Measurements from ENCODE around the gene C1QTNF12. TPM values are rescaled to one million over a fixed set of nuclear protein-coding genes. Genes with fewer than 3 reads are reported as not detected.
A peak's percentile ranks its signal among the peaks of the same experiment; 100 is the strongest.

The C1QTNF12 gene, protein sequence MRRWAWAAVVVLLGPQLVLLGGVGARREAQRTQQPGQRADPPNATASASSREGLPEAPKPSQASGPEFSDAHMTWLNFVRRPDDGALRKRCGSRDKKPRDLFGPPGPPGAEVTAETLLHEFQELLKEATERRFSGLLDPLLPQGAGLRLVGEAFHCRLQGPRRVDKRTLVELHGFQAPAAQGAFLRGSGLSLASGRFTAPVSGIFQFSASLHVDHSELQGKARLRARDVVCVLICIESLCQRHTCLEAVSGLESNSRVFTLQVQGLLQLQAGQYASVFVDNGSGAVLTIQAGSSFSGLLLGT
- 1 to 10 TPM in 2 of 4 donors, under 1 TPM in 1, not detected in 1; 0.79 to 3.0 (median 1.7) TPM for total RNA-seq

GRCh38 chr1:1246577-1247340, at the start of gene C1QTNF12:
TSS of gene C1QTNF12 (minus strand) at chr1:1246722. CDS start at chr1:1246690, 32 bp downstream.
- peaks cover 0 to 44% (median 11%) of the 10 kb centered on the region in 4 donors for H3K27me3 ChIP-seq
- TF ChIP-seq POLR2A (IDR thresholded peaks at IDR 0.05) = no peak
- TF ChIP-seq CTCF (IDR thresholded peaks at IDR 0.05) = no peak
- H3K4me1 ChIP-seq = peaks cover 8 to 31% (median 12%) of the 10 kb centered on the region in 3 donors
- intact Hi-C loops (cut with DNase I) = loop anchor here (10.0 kb wide), 1 partner anchor 122 kb away; no protein-coding TSS in a partner anchor
- no peak within 1 kb of the TSS for H3K27ac ChIP-seq
- WGBS, 2 donors = 0% methylated on average over 3 of the region's 74 CpGs; no CpG with 5 or more reads in 1 of the 2 donors
- H3K4me3 ChIP-seq = peak within 1 kb of the TSS in 2 of 4 donors; percentile 28 to 31
- H3K36me3 ChIP-seq = peaks cover 0 to 6% (median 0%) of the 10 kb centered on the region in 3 donors
- DNase-seq = no peak
- H3K9me3 ChIP-seq = no peaks in the 10 kb centered on the region

- H3K27ac ChIP-seq = no peak overlapping the region
- no peaks in the 10 kb centered on the region for H3K9me3 ChIP-seq
- H3K36me3 ChIP-seq = peaks cover 3 to 77% (median 20%) of the 10 kb centered on the region in 3 donors
- TF ChIP-seq POLR2A (IDR thresholded peaks at IDR 0.05) = no peak
- no peak for TF ChIP-seq CTCF (IDR thresholded peaks at IDR 0.05)
- no peak for DNase-seq
- H3K27me3 ChIP-seq = peaks cover 0 to 1% (median 0%) of the 10 kb centered on the region in 4 donors
- peaks cover 9 to 24% (median 11%) of the 10 kb centered on the region in 3 donors for H3K4me1 ChIP-seq
- intact Hi-C loops (cut with DNase I) = loop anchor here (10.0 kb wide), 1 partner anchor 261 kb away; no protein-coding TSS in a partner anchor
- no peak overlapping the region for H3K4me3 ChIP-seq
- WGBS, 2 donors = 92 to 94% methylated on average over 12 to 18 of the region's 35 CpGs
Observed at GRCh38 chr1:1295154-1295923, 48.8 kb upstream of the C1QTNF12 start.

DNA sequence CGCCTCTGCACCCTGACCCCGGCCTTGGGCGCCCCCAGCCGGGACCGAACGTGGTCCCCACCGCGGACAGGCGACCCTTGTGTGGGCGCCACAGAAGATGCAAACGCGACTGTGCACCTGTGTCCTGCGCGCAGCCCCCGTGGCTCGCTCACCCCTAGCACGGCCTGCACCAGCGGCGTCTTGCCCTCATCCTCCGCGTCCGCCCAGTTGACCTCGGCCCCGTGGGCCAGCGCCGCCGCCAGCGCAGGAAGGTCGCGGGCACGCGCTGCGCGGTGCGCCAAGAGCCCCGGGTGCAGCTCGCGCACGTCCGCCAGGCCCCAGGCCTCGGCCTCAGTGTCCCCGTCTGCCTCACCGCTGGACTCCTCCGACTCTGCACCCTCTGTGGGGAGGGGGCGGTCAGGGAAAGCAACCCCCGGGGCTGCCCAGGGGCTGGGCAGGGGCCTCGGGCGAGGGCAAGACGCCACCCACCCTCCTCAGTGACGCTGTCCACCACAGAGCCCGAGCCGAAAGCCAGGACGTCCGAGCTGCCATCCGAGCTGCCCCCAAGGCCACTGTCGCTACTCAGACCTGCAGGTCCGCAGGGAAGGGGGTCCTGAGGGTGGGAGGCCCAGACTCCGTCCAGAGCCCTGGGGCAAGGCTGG, 47.8 kb upstream of the C1QTNF12 start:
- 95% methylated on average over 10 of the region's 58 CpGs; no CpG with 5 or more reads in 1 of the 2 donors for WGBS, 2 donors
- TF ChIP-seq POLR2A (IDR thresholded peaks at IDR 0.05) = no peak
- no peak for TF ChIP-seq CTCF (IDR thresholded peaks at IDR 0.05)
- intact Hi-C loops (cut with DNase I) = loop anchor here (5.0 to 10.0 kb wide), 2 partner anchors 172 to 260 kb away; no protein-coding TSS in a partner anchor
- DNase-seq = no peak
- peaks cover 0 to 5% (median 0%) of the 10 kb centered on the region in 4 donors for H3K27me3 ChIP-seq
- H3K4me3 ChIP-seq = no peak overlapping the region
- no peak overlapping the region for H3K27ac ChIP-seq
- H3K36me3 ChIP-seq = peaks cover 3 to 67% (median 20%) of the 10 kb centered on the region in 3 donors
- no peaks in the 10 kb centered on the region for H3K9me3 ChIP-seq
- peaks cover 9 to 23% (median 11%) of the 10 kb centered on the region in 3 donors for H3K4me1 ChIP-seq

- peaks cover 3 to 59% (median 20%) of the 10 kb centered on the region in 3 donors for H3K36me3 ChIP-seq
- H3K9me3 ChIP-seq = no peaks in the 10 kb centered on the region
- H3K4me3 ChIP-seq = no peak overlapping the region
- H3K4me1 ChIP-seq = peaks cover 9 to 23% (median 11%) of the 10 kb centered on the region in 3 donors
- no peak for TF ChIP-seq CTCF (IDR thresholded peaks at IDR 0.05)
- no peak for TF ChIP-seq POLR2A (IDR thresholded peaks at IDR 0.05)
- DNase-seq = no peak
- intact Hi-C loops (cut with DNase I) = loop anchor here (5.0 to 10.0 kb wide), 2 partner anchors 171 to 259 kb away; no protein-coding TSS in a partner anchor
- no peak overlapping the region for H3K27ac ChIP-seq
- WGBS, 2 donors = 77 to 92% methylated on average over 3 to 21 of the region's 94 CpGs
- H3K27me3 ChIP-seq = peaks cover 0 to 5% (median 0%) of the 10 kb centered on the region in 4 donors
Observed at GRCh38 chr1:1293263-1294249, 47.0 kb upstream of the C1QTNF12 start.

All from esophagus squamous epithelium (tissue), 5 donors.